NT2/D1 (cell line): ENCODE data around the gene SPTSSA.

Experiments used
- SUZ12 ChIP-seq: IDR thresholded peaks from 2 replicates; pipeline ENCODE4 v1.6.1; 2011; ENCODE audit not compliant: insufficient read length, insufficient read depth; ENCODE audit errors: extremely low read depth
- YY1 ChIP-seq: IDR thresholded peaks from 2 replicates; pipeline ENCODE4 v1.6.1; 2011; ENCODE audit not compliant: insufficient read length, insufficient read depth
- ZNF274 ChIP-seq: IDR thresholded peaks from 2 replicates; pipeline ENCODE4 v1.6.1; 2011; ENCODE audit warnings: mild to moderate bottlenecking, low read depth, low read length

DNA sequence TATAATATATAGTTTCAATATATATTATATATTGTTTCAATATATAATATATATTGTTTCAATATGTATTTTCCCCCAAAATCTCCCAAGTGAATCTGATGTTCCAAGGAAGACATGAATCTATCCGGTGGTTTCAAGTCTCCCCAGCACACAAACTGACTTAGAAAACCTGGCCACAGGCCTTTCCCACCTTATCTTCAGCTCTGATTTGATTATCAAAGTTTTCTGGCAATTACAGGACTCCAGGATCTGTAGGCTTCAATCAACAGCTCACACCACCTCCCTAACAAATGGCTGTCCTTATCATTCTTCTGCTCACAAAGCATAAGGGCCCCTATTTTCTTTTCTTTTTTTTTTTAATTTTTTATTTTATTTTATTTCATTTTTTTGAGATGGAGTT is 22.7 kb upstream of the SPTSSA start:
- TF ChIP-seq SUZ12 (no peak), YY1 (no peak), ZNF274 (no peak)
